ENCODE data around the gene IGF2.

Gene IGF2

DNA sequence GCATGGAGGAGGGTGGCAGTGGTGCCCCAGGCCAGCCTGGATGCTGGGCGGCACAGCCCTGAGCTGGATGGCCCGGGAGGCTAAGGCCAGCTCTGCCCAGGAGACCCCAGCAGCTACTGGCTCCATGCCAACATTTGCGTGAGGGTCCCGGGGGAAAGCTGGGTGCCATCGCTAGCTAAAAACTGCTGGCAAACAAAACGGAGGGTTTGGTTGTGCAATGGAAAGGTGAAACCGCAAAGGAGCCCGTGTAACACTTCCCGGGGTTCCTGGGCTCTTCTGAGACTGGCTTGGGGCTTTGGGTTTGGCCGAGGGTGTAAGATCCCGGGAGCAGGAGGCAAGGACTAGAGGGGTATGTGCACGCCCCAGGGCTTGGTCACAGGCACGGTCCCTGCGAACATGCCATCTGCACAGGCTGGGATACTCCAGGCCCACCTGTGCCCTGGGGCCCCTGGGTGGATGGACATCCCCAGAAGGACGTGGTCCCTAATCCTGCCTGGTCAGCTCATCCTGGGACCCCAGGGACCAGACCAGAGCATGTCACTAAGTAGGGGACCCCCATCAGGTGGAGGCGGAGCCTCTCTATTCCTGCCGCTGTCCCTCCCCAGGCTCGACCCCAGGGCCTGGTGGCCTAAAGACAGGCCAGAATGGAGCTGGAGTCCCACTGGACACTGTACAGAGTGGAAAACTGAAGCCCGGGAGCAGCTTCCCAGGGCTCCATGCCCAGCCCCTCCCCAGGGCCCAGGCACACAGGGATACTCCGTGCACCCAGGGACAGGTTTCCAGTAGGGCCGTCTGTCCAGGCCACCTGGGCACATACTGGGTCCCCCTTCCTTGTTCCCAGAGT is 44.6 kb downstream of the IGF2 start:
- no peak for DNase-seq (ENCODE audit: extremely low read depth, low read depth)
- no peak overlapping the region for H3K4me3 ChIP-seq (replicated peaks; ENCODE audit: low read depth, low read length)
- TF ChIP-seq, protein P1, sequence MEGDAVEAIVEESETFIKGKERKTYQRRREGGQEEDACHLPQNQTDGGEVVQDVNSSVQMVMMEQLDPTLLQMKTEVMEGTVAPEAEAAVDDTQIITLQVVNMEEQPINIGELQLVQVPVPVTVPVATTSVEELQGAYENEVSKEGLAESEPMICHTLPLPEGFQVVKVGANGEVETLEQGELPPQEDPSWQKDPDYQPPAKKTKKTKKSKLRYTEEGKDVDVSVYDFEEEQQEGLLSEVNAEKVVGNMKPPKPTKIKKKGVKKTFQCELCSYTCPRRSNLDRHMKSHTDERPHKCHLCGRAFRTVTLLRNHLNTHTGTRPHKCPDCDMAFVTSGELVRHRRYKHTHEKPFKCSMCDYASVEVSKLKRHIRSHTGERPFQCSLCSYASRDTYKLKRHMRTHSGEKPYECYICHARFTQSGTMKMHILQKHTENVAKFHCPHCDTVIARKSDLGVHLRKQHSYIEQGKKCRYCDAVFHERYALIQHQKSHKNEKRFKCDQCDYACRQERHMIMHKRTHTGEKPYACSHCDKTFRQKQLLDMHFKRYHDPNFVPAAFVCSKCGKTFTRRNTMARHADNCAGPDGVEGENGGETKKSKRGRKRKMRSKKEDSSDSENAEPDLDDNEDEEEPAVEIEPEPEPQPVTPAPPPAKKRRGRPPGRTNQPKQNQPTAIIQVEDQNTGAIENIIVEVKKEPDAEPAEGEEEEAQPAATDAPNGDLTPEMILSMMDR (IDR thresholded peaks at IDR 0.05; ENCODE audit: low read depth, low read length, missing control alignments), result no peak

DNA sequence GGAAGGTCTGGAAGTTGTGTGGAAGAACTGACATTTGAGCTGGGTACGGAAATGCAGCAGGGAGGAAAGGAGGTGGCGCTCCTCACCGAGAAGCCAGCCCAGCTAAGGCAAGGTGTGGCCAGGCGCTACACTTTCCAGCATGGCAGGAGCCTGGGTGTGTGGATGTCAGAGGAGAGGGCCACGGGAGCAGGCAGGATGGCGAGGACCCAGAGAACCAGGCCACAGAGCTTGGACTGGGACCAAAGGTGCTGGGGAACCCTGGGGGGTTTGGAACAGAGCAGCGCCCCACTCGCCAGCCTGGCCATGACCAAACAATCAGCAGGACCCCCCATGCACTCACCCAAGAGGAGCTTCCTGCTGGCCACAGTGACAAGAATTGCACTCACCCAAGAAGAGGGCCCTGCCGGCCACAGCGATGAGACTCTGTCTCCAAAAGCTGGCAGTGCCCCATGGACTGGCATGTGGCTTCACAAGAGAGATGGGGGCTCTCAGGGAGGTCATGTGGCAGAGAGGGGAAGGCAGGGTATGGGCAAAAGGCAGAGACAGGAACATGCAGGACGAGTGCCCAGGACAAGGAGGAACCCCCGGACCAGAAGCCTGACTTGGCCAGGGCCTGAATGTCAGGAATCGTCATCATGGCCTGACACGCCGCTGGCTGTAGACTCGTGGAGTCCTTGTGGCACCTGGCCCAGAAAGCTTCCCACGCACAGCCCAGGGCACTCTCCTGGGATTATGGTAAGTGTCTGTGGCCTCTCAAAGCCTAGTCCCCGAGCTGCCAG is 45.4 kb downstream of the IGF2 start:
- DNase-seq (ENCODE audit: extremely low read depth, low read depth), result no peak
- TF ChIP-seq, protein P1 (IDR thresholded peaks at IDR 0.05; ENCODE audit: low read depth, low read length, missing control alignments), result no peak
- H3K4me3 ChIP-seq (replicated peaks; ENCODE audit: low read depth, low read length), result no peak overlapping the region

DNA sequence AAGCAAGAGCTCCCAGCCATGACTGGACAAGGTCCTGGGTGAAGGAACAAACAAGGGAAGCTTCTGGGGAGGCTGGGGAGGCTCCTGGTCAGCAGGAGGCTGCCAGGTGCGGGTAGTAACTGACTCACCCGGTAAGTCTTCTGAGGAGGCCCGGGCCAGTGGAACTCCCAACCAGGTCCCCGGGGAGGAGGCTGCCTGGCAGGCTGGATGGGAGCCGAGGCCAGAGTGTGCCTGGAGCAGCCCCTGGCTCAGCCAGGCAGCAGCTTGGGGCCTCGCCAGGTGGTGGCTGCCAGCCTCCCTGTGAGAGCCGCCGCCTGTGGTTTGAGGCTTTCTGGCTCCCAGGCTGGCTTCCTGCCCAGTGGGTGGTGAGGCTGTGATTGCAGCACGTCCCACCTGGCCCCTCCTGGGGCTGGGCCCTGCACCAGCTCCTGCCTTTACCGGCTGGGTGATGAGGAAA is 46.2 kb downstream of the IGF2 start:
- TF ChIP-seq, protein P1 (IDR thresholded peaks at IDR 0.05; ENCODE audit: low read depth, low read length, missing control alignments), result no peak
- DNase-seq (ENCODE audit: extremely low read depth, low read depth), result no peak

DNA sequence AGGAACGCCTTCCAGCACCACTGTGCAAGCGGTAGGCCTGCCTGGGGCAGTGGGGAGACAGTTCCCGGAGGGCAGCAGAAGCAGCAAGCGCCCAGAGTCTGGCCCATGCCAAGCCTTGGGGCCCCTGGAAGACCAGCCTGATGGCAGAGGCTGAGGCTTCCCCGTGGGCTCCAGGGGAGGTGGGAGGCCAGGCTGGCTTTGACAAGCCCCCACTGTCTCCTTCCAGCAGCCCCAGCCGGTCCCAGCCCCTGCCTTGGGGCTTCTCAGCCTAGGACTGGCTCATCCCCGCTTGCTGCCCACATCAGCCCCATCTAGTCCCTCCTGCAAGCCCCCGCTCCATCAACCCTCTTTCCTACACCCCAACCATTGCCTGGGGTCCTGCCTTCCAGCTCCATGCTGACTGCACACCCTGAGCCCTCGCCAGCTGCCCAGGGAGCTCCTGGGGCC is 46.7 kb downstream of the IGF2 start:
- H3K4me3 ChIP-seq (replicated peaks; ENCODE audit: low read depth, low read length), result no peak overlapping the region
- no peak for DNase-seq (ENCODE audit: extremely low read depth, low read depth)
- TF ChIP-seq, protein P1 (IDR thresholded peaks at IDR 0.05; ENCODE audit: low read depth, low read length, missing control alignments), result no peak

More for the DNA sequence above, 46.2 kb downstream of the IGF2 start:
- no peak overlapping the region for H3K4me3 ChIP-seq (replicated peaks; ENCODE audit: low read depth, low read length)

DNA sequence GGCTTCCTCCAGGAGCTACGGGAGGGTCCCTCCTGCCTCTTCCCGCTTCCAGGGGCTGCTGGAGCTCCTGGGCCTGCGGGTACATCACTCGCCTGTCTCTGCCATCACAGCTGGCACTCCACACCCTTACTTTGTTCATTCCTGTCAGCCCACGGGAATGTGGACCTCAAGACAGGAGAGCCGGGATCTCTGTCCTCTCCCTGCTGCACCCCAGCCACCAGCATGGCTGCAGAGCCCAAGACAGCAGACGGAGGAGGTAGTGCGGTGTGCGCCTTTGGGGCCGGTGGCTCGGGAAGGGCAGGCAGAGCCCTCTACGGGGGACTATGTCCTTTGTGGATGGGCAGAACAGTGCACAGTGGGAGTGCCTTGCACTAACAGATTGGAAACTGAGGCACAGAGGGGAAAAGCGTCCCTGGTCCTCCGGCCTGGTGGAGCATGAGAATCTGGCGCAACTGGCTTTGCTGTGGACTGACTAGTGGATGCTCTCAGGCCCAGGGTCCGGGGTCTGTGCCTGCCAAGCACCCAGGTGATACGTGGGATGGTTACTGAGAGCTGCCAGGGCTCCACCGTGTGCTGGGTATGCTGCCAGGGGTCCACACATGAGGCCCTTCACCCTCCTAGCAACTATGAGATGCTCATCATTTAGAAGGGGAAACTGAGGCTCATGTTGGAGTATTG is 47.3 kb downstream of the IGF2 start:
- DNase-seq (ENCODE audit: extremely low read depth, low read depth), result no peak
- TF ChIP-seq, protein P1 (IDR thresholded peaks at IDR 0.05; ENCODE audit: low read depth, low read length, missing control alignments), result no peak
- H3K4me3 ChIP-seq (replicated peaks; ENCODE audit: low read depth, low read length), result no peak overlapping the region

DNA sequence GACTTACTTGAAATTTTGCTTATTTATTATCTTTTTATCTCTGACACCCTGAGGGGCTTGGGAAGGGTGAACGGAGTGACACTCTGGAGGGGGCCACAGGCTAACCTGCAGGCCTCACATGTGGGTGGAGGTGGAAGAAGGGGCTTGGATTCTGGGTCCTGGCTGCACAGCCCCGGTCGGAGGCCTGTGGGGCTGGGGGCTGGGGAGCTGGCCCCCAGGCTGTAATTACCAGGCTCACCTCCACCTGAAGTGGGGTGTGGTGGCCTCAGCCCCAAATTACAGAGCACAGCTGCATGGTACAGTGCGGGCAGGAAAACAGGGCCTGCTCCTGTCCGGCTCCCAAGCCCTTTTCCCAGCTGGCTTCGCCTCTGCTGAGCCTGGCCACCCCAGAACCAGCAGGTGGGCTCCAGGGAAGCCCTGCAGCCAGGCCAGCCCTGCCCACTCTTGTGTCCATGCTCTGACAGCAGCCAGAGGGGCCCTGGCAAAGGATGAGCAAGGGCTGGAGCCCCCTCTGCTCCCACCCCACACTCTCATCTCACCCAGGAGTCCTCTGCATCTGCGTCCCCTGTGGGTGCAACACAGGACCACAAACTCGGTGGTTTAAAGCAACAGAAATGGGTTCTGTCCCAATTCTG is 48.0 kb downstream of the IGF2 start:
- TF ChIP-seq, protein P1 (IDR thresholded peaks at IDR 0.05; ENCODE audit: low read depth, low read length, missing control alignments), result no peak
- H3K4me3 ChIP-seq (replicated peaks; ENCODE audit: low read depth, low read length), result no peak overlapping the region
- no peak for DNase-seq (ENCODE audit: extremely low read depth, low read depth)
